ENCODE results near the gene PFKM. TPM values are rescaled to one million over a fixed set of nuclear protein-coding genes. Genes with fewer than 3 reads are reported as not detected.
A peak's percentile ranks its signal among the peaks of the same experiment; 100 is the strongest.

Gene PFKM
- total and polyA plus RNA-seq, 9 of the 15 experiments (the other 6 are each of a cell fraction or from before 2014, with no cell fraction given): 16.5 to 39.9 (median 31.7) TPM

- TF ChIP-seq ZBTB43 (CRISPR knock-in tag; IDR thresholded peaks at IDR 0.05) (no peak), ZNF408 (CRISPR knock-in tag; IDR thresholded peaks at IDR 0.05; ENCODE audit: low read depth) (no peak), BCL6 (CRISPR knock-in tag; IDR thresholded peaks at IDR 0.05) (no peak), CREM (IDR thresholded peaks at IDR 0.05; ENCODE audit: low read depth) (peak; percentile 52), NR3C1 (CRISPR knock-in tag; IDR thresholded peaks at IDR 0.05) (no peak), ZNF780A (CRISPR knock-in tag; IDR thresholded peaks at IDR 0.05) (no peak), NCOA2 (IDR thresholded peaks at IDR 0.05; ENCODE audit: partially characterized antibody in 2 of 2) (no peak), PRDM10 (IDR thresholded peaks at IDR 0.05; ENCODE audit: partially characterized antibody) (peak; percentile 51), TCFL5 (CRISPR knock-in tag; conservative IDR thresholded peaks at IDR 0.05) (no peak), HDAC1 (IDR thresholded peaks at IDR 0.05) (peak in 1 of 2 experiments; percentile 91; a peak in 2 of 4 replicates), ZNF23 (CRISPR knock-in tag; IDR thresholded peaks at IDR 0.05) (no peak)
- TF ChIP-seq, protein P1, sequence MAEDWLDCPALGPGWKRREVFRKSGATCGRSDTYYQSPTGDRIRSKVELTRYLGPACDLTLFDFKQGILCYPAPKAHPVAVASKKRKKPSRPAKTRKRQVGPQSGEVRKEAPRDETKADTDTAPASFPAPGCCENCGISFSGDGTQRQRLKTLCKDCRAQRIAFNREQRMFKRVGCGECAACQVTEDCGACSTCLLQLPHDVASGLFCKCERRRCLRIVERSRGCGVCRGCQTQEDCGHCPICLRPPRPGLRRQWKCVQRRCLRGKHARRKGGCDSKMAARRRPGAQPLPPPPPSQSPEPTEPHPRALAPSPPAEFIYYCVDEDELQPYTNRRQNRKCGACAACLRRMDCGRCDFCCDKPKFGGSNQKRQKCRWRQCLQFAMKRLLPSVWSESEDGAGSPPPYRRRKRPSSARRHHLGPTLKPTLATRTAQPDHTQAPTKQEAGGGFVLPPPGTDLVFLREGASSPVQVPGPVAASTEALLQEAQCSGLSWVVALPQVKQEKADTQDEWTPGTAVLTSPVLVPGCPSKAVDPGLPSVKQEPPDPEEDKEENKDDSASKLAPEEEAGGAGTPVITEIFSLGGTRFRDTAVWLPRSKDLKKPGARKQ (CRISPR knock-in tag; IDR thresholded peaks at IDR 0.05): no peak
- TF ChIP-seq, protein P2, sequence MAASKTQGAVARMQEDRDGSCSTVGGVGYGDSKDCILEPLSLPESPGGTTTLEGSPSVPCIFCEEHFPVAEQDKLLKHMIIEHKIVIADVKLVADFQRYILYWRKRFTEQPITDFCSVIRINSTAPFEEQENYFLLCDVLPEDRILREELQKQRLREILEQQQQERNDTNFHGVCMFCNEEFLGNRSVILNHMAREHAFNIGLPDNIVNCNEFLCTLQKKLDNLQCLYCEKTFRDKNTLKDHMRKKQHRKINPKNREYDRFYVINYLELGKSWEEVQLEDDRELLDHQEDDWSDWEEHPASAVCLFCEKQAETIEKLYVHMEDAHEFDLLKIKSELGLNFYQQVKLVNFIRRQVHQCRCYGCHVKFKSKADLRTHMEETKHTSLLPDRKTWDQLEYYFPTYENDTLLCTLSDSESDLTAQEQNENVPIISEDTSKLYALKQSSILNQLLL (CRISPR knock-in tag; IDR thresholded peaks at IDR 0.05; ENCODE audit: borderline replicate concordance): no peak
- TF ChIP-seq, protein P3, sequence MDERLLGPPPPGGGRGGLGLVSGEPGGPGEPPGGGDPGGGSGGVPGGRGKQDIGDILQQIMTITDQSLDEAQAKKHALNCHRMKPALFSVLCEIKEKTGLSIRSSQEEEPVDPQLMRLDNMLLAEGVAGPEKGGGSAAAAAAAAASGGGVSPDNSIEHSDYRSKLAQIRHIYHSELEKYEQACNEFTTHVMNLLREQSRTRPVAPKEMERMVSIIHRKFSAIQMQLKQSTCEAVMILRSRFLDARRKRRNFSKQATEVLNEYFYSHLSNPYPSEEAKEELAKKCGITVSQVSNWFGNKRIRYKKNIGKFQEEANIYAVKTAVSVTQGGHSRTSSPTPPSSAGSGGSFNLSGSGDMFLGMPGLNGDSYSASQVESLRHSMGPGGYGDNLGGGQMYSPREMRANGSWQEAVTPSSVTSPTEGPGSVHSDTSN (CRISPR knock-in tag; IDR thresholded peaks at IDR 0.05; ENCODE audit: low read depth): no peak
- TF ChIP-seq, protein P3 (tag; conservative IDR thresholded peaks at IDR 0.05; ENCODE audit: low read depth): no peak
Observed at GRCh38 chr12:48157018-48157888, 38.1 kb downstream of the PFKM start, which contains the start of gene ASB8 (continued).
